ENCODE results near the gene PALMD. TPM values are rescaled to one million over a fixed set of nuclear protein-coding genes. Genes with fewer than 3 reads are reported as not detected.

The PALMD gene
- total RNA-seq, 2 donors from 2014 or later: 17.8 to 18.2 TPM

DNA sequence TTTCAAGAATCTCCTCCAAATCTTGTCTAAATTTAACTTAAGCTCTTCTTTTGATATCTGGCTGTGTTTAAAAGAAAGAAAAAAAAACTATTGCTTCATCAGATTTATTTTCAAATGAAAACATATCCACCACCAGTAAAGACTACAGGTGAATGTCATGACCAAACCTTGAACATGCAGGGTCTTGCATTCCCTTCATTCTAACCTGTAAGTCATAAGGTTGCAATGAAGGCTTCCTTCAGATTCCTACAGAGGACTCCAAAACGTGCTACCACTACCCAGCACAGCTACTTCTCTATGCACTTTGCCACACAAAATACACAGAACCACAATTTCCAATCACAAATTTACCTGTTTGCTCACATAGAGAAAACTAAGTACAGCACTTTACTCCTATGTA is 94.2 kb downstream of the PALMD start:
- no peak for DNase-seq (ENCODE audit: low spot score)
- Histone ChIP-seq H3K4me3 (no peak overlapping the region), H3K4me1 (replicated peaks) (no peaks in the 10 kb centered on the region), H3K27me3 (replicated peaks; ENCODE audit: insufficient read depth) (no peaks in the 10 kb centered on the region), H3K9me3 (no peaks in the 10 kb centered on the region), H3K36me3 (no peaks in the 10 kb centered on the region), H3K27ac (no peak overlapping the region)
- 35% methylated on average over 1 of the region's 1 CpG for WGBS
- intact Hi-C loops (cut with DNase I): no loop called here
- TF ChIP-seq POLR2AphosphoS5 (IDR thresholded peaks at IDR 0.05) (no peak), POLR2A (IDR thresholded peaks at IDR 0.05) (no peak)
- TF ChIP-seq, protein P1, sequence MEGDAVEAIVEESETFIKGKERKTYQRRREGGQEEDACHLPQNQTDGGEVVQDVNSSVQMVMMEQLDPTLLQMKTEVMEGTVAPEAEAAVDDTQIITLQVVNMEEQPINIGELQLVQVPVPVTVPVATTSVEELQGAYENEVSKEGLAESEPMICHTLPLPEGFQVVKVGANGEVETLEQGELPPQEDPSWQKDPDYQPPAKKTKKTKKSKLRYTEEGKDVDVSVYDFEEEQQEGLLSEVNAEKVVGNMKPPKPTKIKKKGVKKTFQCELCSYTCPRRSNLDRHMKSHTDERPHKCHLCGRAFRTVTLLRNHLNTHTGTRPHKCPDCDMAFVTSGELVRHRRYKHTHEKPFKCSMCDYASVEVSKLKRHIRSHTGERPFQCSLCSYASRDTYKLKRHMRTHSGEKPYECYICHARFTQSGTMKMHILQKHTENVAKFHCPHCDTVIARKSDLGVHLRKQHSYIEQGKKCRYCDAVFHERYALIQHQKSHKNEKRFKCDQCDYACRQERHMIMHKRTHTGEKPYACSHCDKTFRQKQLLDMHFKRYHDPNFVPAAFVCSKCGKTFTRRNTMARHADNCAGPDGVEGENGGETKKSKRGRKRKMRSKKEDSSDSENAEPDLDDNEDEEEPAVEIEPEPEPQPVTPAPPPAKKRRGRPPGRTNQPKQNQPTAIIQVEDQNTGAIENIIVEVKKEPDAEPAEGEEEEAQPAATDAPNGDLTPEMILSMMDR (IDR thresholded peaks at IDR 0.05): no peak

Other genes with a start within 250 kb of the PALMD start
- gene FRRS1, start 120.5 kb downstream of the PALMD start, total RNA-seq: 10 to 100 TPM in 1 of 2 donors, 1 to 10 TPM in 1; 9.5 to 16.1 TPM
- gene AGL, start 204.2 kb downstream of the PALMD start, total RNA-seq: 10 to 100 TPM; 17.6 to 28.6 TPM

Measured in prostate gland (tissue), 2 donors.